Liver (tissue), 9 donors: ENCODE results near the gene STK11. TPM values are rescaled to one million over a fixed set of nuclear protein-coding genes. Genes with fewer than 3 reads are reported as not detected.

Experiments
- DNase-seq: peaks from one replicate; pipeline ENCODE4 v3.0.0-alpha.2; 2017; ENCODE audit warnings: low spot score
- H3K27ac ChIP-seq, 2 donors: one replicate each; pipeline ENCODE4 v1.7.0; 2013; ENCODE audit warnings: inconsistent platforms in 2 of 2, low read length in 2 of 2, control low read depth in 1 of 2, low read depth in 1 of 2, mild to moderate bottlenecking in 1 of 2
- H3K27me3 ChIP-seq, 4 donors: one replicate each; pipeline versions ENCODE4 v1.6.1 to v1.7.0; 2013; ENCODE audit warnings: low read length in 3 of 4, inconsistent platforms in 1 of 4, mild to moderate bottlenecking in 1 of 4, moderate library complexity in 1 of 4; ENCODE audit not compliant: control insufficient read depth in 4 of 4, insufficient read depth in 4 of 4
- H3K36me3 ChIP-seq, 4 donors: one replicate each; pipeline versions ENCODE4 v1.6.1 to v1.7.0; 2013; ENCODE audit warnings: low read length in 3 of 4, mild to moderate bottlenecking in 3 of 4, low read depth in 1 of 4, moderate library complexity in 1 of 4; ENCODE audit not compliant: control insufficient read depth in 4 of 4, insufficient read depth in 3 of 4
- H3K4me1 ChIP-seq, 4 donors: one replicate each; pipeline versions ENCODE4 v1.6.1 to v1.7.0; 2013; ENCODE audit warnings: low read length in 3 of 4, mild to moderate bottlenecking in 3 of 4, moderate library complexity in 1 of 4; ENCODE audit not compliant: control insufficient read depth in 4 of 4, insufficient read depth in 4 of 4
- H3K4me3 ChIP-seq, 3 donors: one replicate each; pipeline versions ENCODE4 v1.6.1 to v1.7.0; 2013; ENCODE audit warnings: low read length in 3 of 3, control low read depth in 1 of 3, low read depth in 1 of 3, mild to moderate bottlenecking in 1 of 3
- H3K9ac ChIP-seq, 2 donors: one replicate each; pipeline ENCODE4 v1.7.0; 2013; ENCODE audit warnings: low read length in 2 of 2, mild to moderate bottlenecking in 2 of 2, moderate library complexity in 2 of 2, control low read depth in 1 of 2, low read depth in 1 of 2
- H3K9me3 ChIP-seq, 4 donors: one replicate each; pipeline versions ENCODE4 v1.6.1 to v1.7.0; 2013; ENCODE audit warnings: low read length in 3 of 4; ENCODE audit not compliant: control insufficient read depth in 4 of 4
- NR2F2 ChIP-seq: IDR thresholded peaks from 2 replicates; pipeline ENCODE4 v1.6.1; 2016; ENCODE audit warnings: antibody characterized with exemption
- RXRA ChIP-seq, 2 donors: IDR thresholded peaks; 2 replicates each; pipeline ENCODE4 v1.6.1; 2017 to 2018; ENCODE audit warnings: antibody characterized with exemption in 2 of 2, mild to moderate bottlenecking in 1 of 2
- TAF1 ChIP-seq: conservative IDR thresholded peaks from 2 replicates; pipeline ENCODE4 v1.6.1; 2016; ENCODE audit warnings: antibody characterized with exemption, mild to moderate bottlenecking
- WGBS: extraction: QIAGEN DNeasy Blood & Tissue Kit; methylation state at CpG from one replicate; pipeline ENCODE4 v1.1.7; 2013; 5-methylcytosine and 5-hydroxymethylcytosine counted together
- polyA plus RNA-seq, 2 donors: library from polyadenylated mRNA; stranded (reverse) in 1 of 2; unstranded in 1 of 2; fragments of 200-250 nt in 1 of 2; fragments of >200 nt in 1 of 2; fragmentation: Nextera tagmentation in 1 of 2; extraction: Ambion mirVana in 1 of 2; gene quantifications; one replicate each; pipeline versions ENCODE4 v1.2.1 to v1.2.3, GENCODE V29; 2013 to 2015
- total RNA-seq, 2 donors: library from RNA; depleted of rRNA; stranded (reverse); fragments of >200 nt; gene quantifications; one replicate each; pipeline ENCODE4 v1.2.3, GENCODE V29; 2014
- TF ChIP-seq, protein P1 (sequence below): IDR thresholded peaks from 2 replicates; pipeline ENCODE4 v1.6.1; 2016; ENCODE audit warnings: antibody characterized with exemption
- TF ChIP-seq, protein P2 (sequence below): IDR thresholded peaks from 2 replicates; pipeline ENCODE4 v1.6.1; 2016; ENCODE audit warnings: antibody characterized with exemption, mild to moderate bottlenecking
- TF ChIP-seq, protein P3 (sequence below): IDR thresholded peaks from 2 replicates; pipeline ENCODE4 v1.6.1; 2016; ENCODE audit warnings: antibody characterized with exemption
- donor health status: healthy.
- donor health status: healthy.
- donor health status: healthy.
- donor health status: healthy.
- donor health status: healthy.

Gene STK11
- total and polyA plus RNA-seq, 4 donors = 3.0 to 126 (median 35.5) TPM

DNA sequence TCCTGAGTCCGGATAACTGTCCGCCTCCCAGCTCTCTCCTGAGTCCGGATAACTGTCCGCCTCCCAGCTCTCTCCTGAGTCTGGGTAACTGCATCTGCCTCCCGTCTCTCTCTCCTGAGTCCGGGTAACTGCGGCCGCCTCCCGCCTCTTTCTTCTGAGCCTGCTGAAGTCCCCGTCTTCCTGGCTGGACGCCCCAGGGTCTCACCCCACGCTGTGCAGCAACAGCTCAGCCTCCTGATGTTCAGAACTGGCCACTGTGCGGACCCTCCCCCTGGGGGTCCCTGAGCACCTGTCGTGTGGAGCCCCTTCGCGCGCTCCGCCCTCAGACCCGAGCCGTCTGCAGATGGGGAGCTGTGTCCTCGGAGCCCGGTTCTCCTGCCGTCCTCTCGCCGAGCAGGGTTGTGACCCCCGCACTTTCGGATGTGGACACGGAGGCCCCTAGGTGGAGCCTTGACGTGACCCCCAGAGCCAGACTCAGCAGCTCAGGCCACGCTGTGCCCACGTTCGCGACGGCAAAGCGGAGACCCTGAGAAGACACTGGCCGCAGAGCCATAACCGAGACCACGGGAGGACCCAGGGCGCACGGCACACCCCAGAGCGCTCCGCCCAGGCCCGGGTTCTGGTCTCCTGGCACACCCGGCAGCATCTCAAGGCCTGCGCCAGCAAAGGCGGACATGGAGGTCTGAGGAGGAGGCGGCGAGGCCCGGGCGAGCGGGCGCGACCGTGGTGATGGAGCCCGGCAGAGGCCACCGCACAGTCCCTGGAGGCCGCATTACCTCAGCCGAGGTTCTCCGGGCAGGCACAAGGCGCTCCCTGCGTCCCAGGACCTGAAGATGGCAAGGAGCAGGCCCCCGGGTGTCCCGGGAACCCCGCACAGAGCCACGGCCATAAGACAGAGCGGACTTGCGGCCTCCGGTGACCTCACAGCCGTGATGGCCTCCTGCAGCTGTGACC, 47.4 kb upstream of the STK11 start:
- no peak for DNase-seq
- WGBS = 96% methylated on average over 69 of the region's 69 CpGs
- no peak overlapping the region for H3K4me3 ChIP-seq
- H3K36me3 ChIP-seq = peaks cover 0 to 12% (median 0%) of the 10 kb centered on the region in 4 donors
- H3K4me1 ChIP-seq = peaks cover 14 to 32% (median 28%) of the 10 kb centered on the region in 4 donors
- H3K27ac ChIP-seq = no peak overlapping the region
- no peak overlapping the region for H3K9ac ChIP-seq
- no peaks in the 10 kb centered on the region for H3K9me3 ChIP-seq
- TF ChIP-seq NR2F2 = no peak
- TF ChIP-seq, protein P1, sequence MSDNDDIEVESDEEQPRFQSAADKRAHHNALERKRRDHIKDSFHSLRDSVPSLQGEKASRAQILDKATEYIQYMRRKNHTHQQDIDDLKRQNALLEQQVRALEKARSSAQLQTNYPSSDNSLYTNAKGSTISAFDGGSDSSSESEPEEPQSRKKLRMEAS = no peak
- TF ChIP-seq, protein P2, sequence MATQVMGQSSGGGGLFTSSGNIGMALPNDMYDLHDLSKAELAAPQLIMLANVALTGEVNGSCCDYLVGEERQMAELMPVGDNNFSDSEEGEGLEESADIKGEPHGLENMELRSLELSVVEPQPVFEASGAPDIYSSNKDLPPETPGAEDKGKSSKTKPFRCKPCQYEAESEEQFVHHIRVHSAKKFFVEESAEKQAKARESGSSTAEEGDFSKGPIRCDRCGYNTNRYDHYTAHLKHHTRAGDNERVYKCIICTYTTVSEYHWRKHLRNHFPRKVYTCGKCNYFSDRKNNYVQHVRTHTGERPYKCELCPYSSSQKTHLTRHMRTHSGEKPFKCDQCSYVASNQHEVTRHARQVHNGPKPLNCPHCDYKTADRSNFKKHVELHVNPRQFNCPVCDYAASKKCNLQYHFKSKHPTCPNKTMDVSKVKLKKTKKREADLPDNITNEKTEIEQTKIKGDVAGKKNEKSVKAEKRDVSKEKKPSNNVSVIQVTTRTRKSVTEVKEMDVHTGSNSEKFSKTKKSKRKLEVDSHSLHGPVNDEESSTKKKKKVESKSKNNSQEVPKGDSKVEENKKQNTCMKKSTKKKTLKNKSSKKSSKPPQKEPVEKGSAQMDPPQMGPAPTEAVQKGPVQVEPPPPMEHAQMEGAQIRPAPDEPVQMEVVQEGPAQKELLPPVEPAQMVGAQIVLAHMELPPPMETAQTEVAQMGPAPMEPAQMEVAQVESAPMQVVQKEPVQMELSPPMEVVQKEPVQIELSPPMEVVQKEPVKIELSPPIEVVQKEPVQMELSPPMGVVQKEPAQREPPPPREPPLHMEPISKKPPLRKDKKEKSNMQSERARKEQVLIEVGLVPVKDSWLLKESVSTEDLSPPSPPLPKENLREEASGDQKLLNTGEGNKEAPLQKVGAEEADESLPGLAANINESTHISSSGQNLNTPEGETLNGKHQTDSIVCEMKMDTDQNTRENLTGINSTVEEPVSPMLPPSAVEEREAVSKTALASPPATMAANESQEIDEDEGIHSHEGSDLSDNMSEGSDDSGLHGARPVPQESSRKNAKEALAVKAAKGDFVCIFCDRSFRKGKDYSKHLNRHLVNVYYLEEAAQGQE = no peak
- H3K27me3 ChIP-seq = no peaks in the 10 kb centered on the region

DNA sequence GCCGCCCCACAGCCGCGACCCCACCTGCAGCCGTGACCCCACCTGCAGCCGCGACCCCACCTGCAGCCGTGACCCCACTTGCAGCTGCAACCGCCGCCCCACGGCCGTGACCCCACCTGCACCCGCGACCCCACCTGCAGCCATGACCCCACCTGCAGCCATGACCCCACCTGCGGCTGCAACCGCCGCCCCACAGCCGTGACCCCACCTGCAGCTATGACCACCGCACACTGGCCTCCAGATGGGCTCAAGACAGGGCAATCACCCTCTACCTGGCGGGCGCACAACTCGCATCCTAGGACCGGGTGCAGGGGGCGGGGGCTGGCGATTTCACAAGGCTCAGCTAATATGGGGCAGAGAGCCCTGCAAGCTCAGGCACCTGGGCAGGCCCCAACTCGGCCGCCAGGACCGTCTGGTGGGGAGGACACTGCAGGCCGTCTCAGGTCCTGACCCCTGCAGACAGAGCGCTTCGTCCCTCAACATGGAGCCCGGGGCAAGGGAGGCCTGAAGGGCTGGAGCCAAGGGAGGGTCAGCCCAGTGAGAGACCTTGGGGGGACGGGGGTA, 46.6 kb upstream of the STK11 start:
- H3K27me3 ChIP-seq = no peaks in the 10 kb centered on the region
- H3K4me1 ChIP-seq = peaks cover 14 to 32% (median 28%) of the 10 kb centered on the region in 4 donors
- H3K36me3 ChIP-seq = peaks cover 0 to 12% (median 0%) of the 10 kb centered on the region in 4 donors
- no peak overlapping the region for H3K9ac ChIP-seq
- DNase-seq = no peak
- TF ChIP-seq TAF1 (no peak), RXRA (IDR thresholded peaks at IDR 0.05) (peak in 1 of 2 donors; percentile 34)
- TF ChIP-seq, protein P1 = no peak
- TF ChIP-seq, protein P3, sequence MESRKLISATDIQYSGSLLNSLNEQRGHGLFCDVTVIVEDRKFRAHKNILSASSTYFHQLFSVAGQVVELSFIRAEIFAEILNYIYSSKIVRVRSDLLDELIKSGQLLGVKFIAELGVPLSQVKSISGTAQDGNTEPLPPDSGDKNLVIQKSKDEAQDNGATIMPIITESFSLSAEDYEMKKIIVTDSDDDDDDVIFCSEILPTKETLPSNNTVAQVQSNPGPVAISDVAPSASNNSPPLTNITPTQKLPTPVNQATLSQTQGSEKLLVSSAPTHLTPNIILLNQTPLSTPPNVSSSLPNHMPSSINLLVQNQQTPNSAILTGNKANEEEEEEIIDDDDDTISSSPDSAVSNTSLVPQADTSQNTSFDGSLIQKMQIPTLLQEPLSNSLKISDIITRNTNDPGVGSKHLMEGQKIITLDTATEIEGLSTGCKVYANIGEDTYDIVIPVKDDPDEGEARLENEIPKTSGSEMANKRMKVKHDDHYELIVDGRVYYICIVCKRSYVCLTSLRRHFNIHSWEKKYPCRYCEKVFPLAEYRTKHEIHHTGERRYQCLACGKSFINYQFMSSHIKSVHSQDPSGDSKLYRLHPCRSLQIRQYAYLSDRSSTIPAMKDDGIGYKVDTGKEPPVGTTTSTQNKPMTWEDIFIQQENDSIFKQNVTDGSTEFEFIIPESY = no peak
- H3K9me3 ChIP-seq = no peaks in the 10 kb centered on the region
- no peak overlapping the region for H3K4me3 ChIP-seq
- H3K27ac ChIP-seq = no peak overlapping the region
- WGBS = 85% methylated on average over 32 of the region's 32 CpGs
